GM12892 (cell line): ENCODE results near the gene SMG7.

Experiments
- POLR2A ChIP-seq: IDR thresholded peaks from 2 replicates; pipeline ENCODE4 v1.6.1; 2011; ENCODE audit warnings: low read depth, low read length, control low read depth
- POLR2AphosphoS5 ChIP-seq: IDR thresholded peaks from 2 replicates; pipeline ENCODE4 v1.6.1; 2011; ENCODE audit warnings: low read depth, low read length, control low read depth
- TAF1 ChIP-seq: IDR thresholded peaks from 2 replicates; pipeline ENCODE4 v1.6.1; 2011; ENCODE audit warnings: low read depth, mild to moderate bottlenecking, control low read depth, low read length, borderline replicate concordance

- TF ChIP-seq POLR2A (no peak), POLR2AphosphoS5 (no peak), TAF1 (no peak)
These were observed 23.0 kb upstream of the SMG7 start for GRCh38 chr1:183449223-183449770.
